Activated CD8-positive, alpha-beta memory T cell treated with anti-CD3 and anti-CD28 coated beads, Interleukin-2, amount 10 ng/mL, durations not matched to agents 7 days and 5 days (primary cell): ENCODE results near the gene EXD3. TPM values are rescaled to one million over a fixed set of nuclear protein-coding genes. Genes with fewer than 3 reads are reported as not detected.

Experiments
- ATAC-seq: fragments of 150-1000 bp; cut with Tn5 transposase; one replicate; pipeline ENCODE4 v1.10.0; 2021; ENCODE audit warnings: moderate library complexity
- CTCF ChIA-PET: fragments of 350-600 bp; sonication (Branson Sonifier 250); formaldehyde crosslinking; loops from one replicate; lab custom pipeline; 2021; ENCODE audit warnings: antibody characterized with exemption; lab: Charles Lee
- DNase-seq: peaks from one replicate; pipeline ENCODE4 v3.0.0-alpha.2; 2020
- H3K27ac Mint-ChIP-seq: one replicate; pipeline ENCODE4 v1.8.0; 2021; ENCODE audit warnings: mild to moderate bottlenecking, mixed read lengths
- H3K27me3 Mint-ChIP-seq: one replicate; pipeline ENCODE4 v1.8.0; 2021; ENCODE audit warnings: mixed read lengths
- H3K36me3 Mint-ChIP-seq: one replicate; pipeline ENCODE4 v1.8.0; 2021; ENCODE audit warnings: mild to moderate bottlenecking, mixed read lengths
- H3K4me1 Mint-ChIP-seq: one replicate; pipeline ENCODE4 v1.8.0; 2021; ENCODE audit warnings: mixed read lengths
- H3K4me3 Mint-ChIP-seq: one replicate; pipeline ENCODE4 v1.8.0; 2021; ENCODE audit warnings: mild to moderate bottlenecking, moderate library complexity, mixed read lengths
- H3K9me3 Mint-ChIP-seq: one replicate; pipeline ENCODE4 v1.8.0; 2022; ENCODE audit warnings: low read depth, mixed read lengths
- total RNA-seq, 2 experiments: library from RNA; stranded (reverse); gene quantifications; one replicate each; pipeline ENCODE4 v1.2.3, GENCODE V29; 2021

The EXD3 gene
- total RNA-seq, 2 experiments from 2014 or later: 9.2 to 19.8 TPM

GRCh38 chr9:137275203-137275587 is 147.8 kb downstream of the EXD3 start:
- DNase-seq (no peak), ATAC-seq (no peak)
- Mint-ChIP-seq H3K4me3 (no peak overlapping the region), H3K9me3 (no peaks in the 10 kb centered on the region), H3K4me1 (peaks cover 13% of the 10 kb centered on the region), H3K27me3 (no peaks in the 10 kb centered on the region), H3K36me3 (peaks cover 4% of the 10 kb centered on the region), H3K27ac (no peak overlapping the region)
- CTCF ChIA-PET: no interaction called here

DNA sequence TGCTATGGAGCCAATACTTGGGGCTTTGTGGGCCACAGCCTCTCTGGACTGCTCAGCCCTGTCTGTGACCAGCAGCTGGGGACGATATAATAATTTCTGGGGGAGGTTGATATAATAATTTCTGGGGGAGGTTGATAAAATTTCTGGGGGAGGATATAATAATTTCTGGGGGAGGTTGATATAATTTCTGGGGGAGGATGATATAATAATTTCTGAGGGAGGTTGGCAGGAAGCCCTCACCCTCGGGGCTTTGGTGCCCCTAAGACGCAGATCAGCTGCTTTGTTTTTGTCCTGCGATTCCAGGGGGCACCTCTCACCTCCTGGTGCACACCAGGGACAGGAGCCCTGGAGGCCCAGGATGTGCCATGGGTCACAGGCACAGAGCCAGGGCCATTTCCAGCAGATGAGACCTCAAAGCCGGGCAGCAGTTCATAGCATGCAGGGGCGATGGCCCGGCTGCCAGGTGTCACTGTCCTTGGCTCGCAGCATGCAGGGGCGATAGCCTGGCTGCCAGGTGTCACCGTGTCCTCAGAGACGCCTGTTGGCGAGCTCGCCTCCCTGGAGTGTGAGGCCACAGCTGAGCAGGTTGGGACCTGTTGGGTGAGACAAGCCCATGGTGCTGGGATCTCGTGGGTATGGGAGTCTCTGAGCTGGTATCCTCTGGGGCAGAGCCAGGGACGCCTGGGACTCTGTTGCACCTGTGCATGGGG is 149.2 kb downstream of the EXD3 start:
- Mint-ChIP-seq H3K27me3 (no peaks in the 10 kb centered on the region), H3K4me1 (peaks cover 20% of the 10 kb centered on the region), H3K27ac (no peak overlapping the region), H3K36me3 (peaks cover 7% of the 10 kb centered on the region), H3K4me3 (no peak overlapping the region), H3K9me3 (no peaks in the 10 kb centered on the region)
- ATAC-seq (no peak), DNase-seq (no peak)
- CTCF ChIA-PET: interaction anchor here (0.8 to 1.3 kb wide), 3 partner anchors 9 to 17 kb away, joined by 3 to 5 read pairs (median 3); no protein-coding TSS in a partner anchor

- Mint-ChIP-seq H3K9me3 (no peaks in the 10 kb centered on the region), H3K27ac (no peak overlapping the region), H3K4me1 (peaks cover 23% of the 10 kb centered on the region), H3K4me3 (no peak overlapping the region), H3K36me3 (peaks cover 10% of the 10 kb centered on the region), H3K27me3 (no peaks in the 10 kb centered on the region)
- no peak for ATAC-seq
- DNase-seq: no peak
- CTCF ChIA-PET: interaction anchor here (1.0 to 1.4 kb wide), 3 partner anchors 13 to 36 kb away, joined by 3 to 4 read pairs (median 3); no protein-coding TSS in a partner anchor
These were observed 149.9 kb downstream of the EXD3 start for GRCh38 chr9:137273095-137273490.

DNA sequence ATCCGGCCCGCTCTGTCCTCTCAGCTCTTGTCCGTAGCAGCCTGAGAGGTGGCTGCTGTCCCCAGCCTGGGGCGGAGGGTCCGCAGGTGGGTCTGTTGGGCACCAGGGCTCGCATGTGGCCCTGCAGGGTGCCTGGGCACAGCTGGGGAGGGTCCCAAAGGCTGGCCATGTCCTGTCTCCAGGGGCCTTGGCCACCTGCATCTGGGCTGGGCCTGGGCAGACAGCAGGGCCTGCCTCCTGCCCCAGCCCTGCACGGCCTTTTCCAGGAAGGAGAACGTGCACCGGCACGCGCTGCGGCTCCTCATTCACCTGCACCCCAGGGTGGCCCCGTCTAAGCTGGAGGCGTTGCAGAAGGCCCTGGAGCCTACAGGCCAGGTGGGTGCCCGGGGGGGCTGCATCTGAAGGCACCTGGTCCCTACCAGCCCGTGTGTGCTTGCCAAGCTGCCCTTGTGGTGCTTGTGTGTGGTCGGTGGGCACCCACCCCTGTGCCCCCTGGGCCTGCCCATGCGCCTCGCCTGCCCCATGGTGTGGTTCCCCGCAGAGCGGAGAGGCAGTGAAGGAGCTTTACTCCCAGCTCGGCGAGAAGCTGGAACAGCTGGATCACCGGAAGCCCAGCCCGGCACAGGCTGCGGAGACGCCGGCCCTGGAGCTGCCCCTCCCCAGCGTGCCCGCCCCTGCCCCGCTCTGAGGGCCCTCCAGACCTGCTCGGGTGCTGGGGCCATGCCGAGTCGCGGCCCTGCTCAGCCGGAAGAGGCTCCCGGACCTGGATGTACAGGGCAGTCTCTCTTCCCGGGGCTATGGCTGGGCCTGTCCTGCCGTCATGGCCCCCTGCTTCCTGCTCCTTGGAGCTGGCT is 150.5 kb downstream of the EXD3 start:
- Mint-ChIP-seq H3K9me3 (no peaks in the 10 kb centered on the region), H3K27me3 (no peaks in the 10 kb centered on the region), H3K4me3 (no peak overlapping the region), H3K4me1 (peaks cover 28% of the 10 kb centered on the region), H3K36me3 (peaks cover 12% of the 10 kb centered on the region), H3K27ac (no peak overlapping the region)
- CTCF ChIA-PET: interaction anchor here (1.0 to 1.4 kb wide), 3 partner anchors 14 to 35 kb away, joined by 3 to 4 read pairs (median 3); no protein-coding TSS in a partner anchor
- ATAC-seq: no peak
- DNase-seq: no peak

DNA sequence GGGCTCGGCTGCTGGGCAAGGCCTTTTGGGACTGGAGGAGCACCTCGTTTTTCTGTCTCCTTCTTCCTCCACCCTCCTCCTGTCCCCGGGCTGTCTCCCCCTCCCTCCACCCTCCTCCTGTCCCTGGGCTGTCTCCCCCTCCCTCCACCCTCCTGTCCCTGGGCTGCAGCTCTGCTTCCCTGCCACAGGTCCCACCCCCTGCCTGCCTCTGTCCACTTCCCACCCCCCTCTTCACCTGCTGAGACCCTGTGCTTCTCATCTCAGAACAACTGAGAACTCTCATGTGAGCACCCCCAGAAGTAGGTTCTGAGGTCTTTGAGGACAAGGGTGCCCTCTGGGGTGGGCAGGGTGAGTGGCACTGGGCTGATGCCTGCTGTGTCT is 151.3 kb downstream of the EXD3 start:
- H3K4me3 Mint-ChIP-seq: no peak overlapping the region
- peaks cover 15% of the 10 kb centered on the region for H3K36me3 Mint-ChIP-seq
- no peak for ATAC-seq
- CTCF ChIA-PET: interaction anchor here (1.4 kb wide), 1 partner anchor 31 kb away, joined by 3 read pairs; no protein-coding TSS in a partner anchor
- H3K4me1 Mint-ChIP-seq: peaks cover 22% of the 10 kb centered on the region
- DNase-seq: no peak
- no peaks in the 10 kb centered on the region for H3K9me3 Mint-ChIP-seq
- H3K27me3 Mint-ChIP-seq: no peaks in the 10 kb centered on the region
- peak overlapping the region; percentile 37 for H3K27ac Mint-ChIP-seq

DNA sequence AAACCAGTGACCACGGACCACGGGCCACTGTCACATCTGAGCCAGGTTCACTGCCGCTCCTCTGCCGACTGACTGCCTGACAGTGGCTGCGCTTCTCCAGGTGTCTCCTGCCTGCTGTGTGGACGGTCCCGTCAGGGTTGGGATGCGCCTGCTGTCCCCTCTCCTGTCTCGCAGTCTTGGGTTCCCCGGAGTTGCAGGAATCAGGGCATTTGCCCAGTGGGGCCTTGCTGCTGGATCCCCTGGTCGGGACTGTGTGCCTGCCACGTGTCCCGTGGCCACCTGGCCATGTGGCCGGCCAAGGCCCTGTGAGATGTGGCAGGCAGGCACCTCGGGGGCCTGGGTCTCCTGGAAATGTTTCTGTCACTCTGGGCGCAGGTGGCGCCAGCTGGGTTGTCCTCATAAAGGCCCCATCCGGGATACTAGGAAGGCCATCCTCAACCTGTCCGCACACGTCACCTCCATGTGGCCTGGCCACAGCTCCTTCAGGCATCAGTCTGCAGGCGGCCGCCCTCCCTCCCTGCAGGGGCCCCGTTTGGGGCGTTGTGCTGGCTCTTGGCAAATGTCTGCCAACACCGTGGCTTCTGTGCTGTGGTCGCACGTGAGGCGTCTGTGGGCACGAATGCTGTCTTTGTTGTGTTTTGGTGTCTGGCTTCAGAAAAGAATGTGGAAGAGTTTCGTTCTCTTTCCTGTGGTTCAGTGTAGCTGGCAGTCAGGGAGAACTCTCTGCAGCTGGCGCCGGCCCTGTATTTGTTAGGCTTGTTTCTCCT is 151.8 kb downstream of the EXD3 start:
- CTCF ChIA-PET: interaction anchor here (1.4 kb wide), 1 partner anchor 31 kb away, joined by 3 read pairs; no protein-coding TSS in a partner anchor
- Mint-ChIP-seq H3K27ac (peak overlapping the region; percentile 37), H3K4me3 (no peak overlapping the region), H3K4me1 (peaks cover 22% of the 10 kb centered on the region), H3K9me3 (no peaks in the 10 kb centered on the region), H3K36me3 (peaks cover 16% of the 10 kb centered on the region), H3K27me3 (no peaks in the 10 kb centered on the region)
- ATAC-seq (peak; percentile 31), DNase-seq (no peak)

GRCh38 chr9:137269231-137269772 is 153.7 kb downstream of the EXD3 start:
- Mint-ChIP-seq H3K27me3 (no peaks in the 10 kb centered on the region), H3K27ac (no peak overlapping the region), H3K9me3 (no peaks in the 10 kb centered on the region), H3K4me1 (peaks cover 22% of the 10 kb centered on the region), H3K4me3 (no peak overlapping the region), H3K36me3 (peaks cover 20% of the 10 kb centered on the region)
- no peak for ATAC-seq
- no peak for DNase-seq
- CTCF ChIA-PET: interaction anchor here (1.0 kb wide), 1 partner anchor 164 kb away, joined by 3 read pairs; no protein-coding TSS in a partner anchor

DNA sequence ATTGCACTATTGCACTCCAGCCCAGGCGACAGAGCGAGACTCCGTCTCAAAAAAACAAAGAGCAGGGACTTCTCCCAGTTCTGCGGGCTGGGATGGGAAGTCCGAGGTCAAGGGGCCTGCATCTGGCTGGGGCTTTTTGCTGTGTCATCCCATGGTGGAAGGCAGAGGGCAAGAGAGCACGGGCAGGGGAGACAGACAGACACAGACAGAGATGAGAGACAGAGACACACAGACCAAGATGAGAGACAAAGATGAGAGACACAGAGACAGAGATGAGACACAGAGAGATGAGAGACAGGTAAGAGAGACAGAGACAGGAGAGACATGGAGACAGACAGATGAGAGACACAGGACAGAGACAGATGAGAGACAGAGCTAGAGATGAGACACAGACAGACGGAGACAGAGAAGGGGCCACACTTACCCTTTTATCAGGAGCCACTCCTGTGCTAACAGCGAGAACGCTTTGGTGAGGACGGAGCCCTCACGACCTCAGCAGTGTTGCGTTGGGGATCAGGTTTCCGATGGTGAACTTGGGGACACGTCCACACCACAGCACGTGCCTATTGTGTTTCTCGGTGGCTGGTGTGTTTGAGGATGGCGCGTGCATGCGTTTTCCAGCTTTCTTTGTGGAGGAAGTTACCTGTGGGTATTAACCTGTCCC is 154.3 kb downstream of the EXD3 start:
- Mint-ChIP-seq H3K4me3 (no peak overlapping the region), H3K36me3 (peaks cover 21% of the 10 kb centered on the region), H3K27me3 (no peaks in the 10 kb centered on the region), H3K4me1 (peaks cover 22% of the 10 kb centered on the region), H3K9me3 (no peaks in the 10 kb centered on the region), H3K27ac (peak overlapping the region; percentile 0)
- ATAC-seq: no peak
- no peak for DNase-seq
- CTCF ChIA-PET: interaction anchor here (1.0 kb wide), 1 partner anchor 163 kb away, joined by 3 read pairs; no protein-coding TSS in a partner anchor

DNA sequence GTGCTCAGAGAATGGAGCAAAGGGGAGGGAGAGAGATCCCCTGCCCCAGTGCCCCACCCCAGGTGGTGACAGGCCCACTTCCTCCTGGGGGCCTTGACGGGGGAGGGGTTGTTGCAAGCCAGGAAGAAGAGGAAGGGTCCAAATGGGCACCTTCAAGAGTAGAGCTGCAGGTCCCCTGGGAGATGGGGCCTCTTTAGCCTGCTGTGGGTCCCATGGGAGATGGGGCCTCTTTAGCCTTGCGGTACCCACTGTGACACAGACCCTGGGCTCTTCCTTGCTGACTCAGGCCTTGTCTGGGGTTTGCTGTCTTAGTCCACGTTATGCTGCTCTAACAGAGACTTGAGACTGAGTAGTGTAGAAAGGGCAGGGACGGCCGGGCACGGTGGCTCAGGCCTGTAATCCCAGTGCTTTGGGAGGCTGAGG is 155.0 kb downstream of the EXD3 start:
- DNase-seq (no peak), ATAC-seq (no peak)
- CTCF ChIA-PET: interaction anchor here (1.0 kb wide), 1 partner anchor 10 kb away, joined by 3 read pairs; the partner anchor contains the start of gene TOR4A
- Mint-ChIP-seq H3K4me3 (no peak overlapping the region), H3K27ac (no peak overlapping the region), H3K4me1 (peaks cover 22% of the 10 kb centered on the region), H3K9me3 (no peaks in the 10 kb centered on the region), H3K27me3 (no peaks in the 10 kb centered on the region), H3K36me3 (peaks cover 21% of the 10 kb centered on the region)

DNA sequence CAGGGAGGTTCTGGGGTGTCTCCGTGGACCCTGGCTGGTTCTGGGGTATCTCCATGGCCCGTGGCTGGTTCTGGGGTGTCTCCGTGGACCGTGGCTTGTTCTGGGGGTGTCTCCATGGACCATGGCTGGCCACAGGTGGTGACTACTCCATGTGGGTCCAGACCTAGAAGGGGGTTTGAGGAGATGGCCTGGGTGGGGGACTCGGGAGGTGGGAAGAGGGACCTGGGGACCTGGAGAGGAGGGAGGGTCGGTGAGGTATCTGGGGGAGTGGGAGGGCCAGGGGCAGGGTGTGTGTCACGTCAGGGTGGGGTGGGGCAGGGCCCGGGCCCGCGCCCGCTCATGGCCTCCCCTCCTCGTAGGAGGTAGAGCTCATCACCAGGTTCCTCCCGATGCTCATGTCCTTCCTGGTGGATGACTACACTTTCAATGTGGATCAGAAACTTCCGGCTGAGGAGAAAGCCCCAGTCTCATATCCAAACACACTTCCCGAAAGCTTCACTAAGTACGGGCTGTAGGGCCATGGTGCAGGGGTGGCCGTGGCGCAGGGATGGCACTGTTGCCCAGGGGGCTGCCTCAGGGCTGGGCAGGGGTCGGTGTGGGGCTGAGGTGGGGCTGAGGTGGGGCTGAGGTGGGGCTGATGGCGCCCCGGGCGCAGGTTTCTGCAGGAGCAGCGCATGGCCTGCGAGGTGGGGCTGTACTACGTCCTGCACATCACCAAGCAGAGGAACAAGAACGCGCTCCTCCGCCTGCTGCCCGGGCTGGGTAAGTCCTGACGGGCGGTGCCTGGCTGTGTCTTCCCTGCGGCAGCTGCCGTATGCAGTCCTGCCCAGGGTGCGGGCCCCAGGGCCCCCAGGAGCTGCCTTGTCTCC is 156.1 kb downstream of the EXD3 start:
- no peak for ATAC-seq
- Mint-ChIP-seq H3K27ac (no peak overlapping the region), H3K4me3 (no peak overlapping the region), H3K9me3 (no peaks in the 10 kb centered on the region), H3K27me3 (no peaks in the 10 kb centered on the region), H3K36me3 (peaks cover 21% of the 10 kb centered on the region), H3K4me1 (peaks cover 22% of the 10 kb centered on the region)
- CTCF ChIA-PET: interaction anchor here (1.0 kb wide), 1 partner anchor 11 kb away, joined by 3 read pairs; the partner anchor contains the start of gene TOR4A
- no peak for DNase-seq

- peaks cover 18% of the 10 kb centered on the region for H3K4me1 Mint-ChIP-seq
- H3K4me3 Mint-ChIP-seq: no peak overlapping the region
- ATAC-seq (no peak), DNase-seq (no peak)
- CTCF ChIA-PET: no interaction called here
- H3K27me3 Mint-ChIP-seq: no peaks in the 10 kb centered on the region
- H3K27ac Mint-ChIP-seq: no peak overlapping the region
- H3K36me3 Mint-ChIP-seq: peaks cover 22% of the 10 kb centered on the region
- no peaks in the 10 kb centered on the region for H3K9me3 Mint-ChIP-seq
These were observed 156.8 kb downstream of the EXD3 start for GRCh38 chr9:137266162-137266527.
